ENCODE data around the gene ARHGEF18.

The ARHGEF18 gene

DNA sequence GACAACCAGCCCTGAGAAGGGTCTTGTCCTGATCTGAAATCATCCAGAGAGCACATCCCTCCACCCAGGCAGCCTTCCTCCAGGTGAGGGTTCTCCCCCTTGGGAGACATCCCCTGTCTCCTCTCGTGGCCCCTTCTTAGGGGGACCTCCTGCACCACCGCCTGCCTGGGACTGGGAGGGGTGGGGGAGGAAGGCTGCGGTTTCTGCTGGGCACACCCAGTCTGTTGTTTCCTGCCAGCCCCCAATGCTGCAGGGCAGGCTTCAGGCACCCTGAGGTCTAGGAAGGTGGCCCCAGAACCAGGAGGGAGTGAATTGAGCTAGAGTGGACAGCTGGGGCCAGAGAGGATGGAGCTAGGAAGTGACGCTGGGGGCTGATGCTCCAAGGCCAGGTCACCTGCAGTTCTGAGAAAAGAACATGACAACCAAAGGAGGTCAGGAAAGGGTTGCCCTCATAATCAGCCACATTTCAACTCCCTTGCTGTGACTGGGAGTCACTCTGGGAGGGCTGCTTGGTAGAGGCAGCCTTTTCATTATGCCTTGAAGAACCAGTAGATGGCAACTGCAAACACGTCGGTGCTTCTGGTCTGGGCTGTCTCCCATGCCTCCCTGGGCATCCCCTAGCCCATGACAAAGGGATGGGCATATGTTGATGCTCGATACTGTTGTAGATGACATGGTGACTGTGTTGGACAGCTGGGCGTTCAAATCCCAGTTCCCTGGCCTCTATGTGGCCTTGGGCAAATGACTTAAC, 1.4 kb downstream of the ARHGEF18 start:
- no peak overlapping the region for H3K4me3 ChIP-seq (ENCODE audit: low read depth, low read length)
- POLR2A ChIA-PET: no interaction called here

More for the DNA sequence above, 1.4 kb downstream of the ARHGEF18 start:
- Histone ChIP-seq H3K9me3 (ENCODE audit: control insufficient read depth, insufficient read depth, low read depth, low read length) (no peaks in the 10 kb centered on the region; the same call in 1 of the 2 replicates), H3K4me1 (ENCODE audit: control insufficient read depth, insufficient read depth, low read length) (no peaks in the 10 kb centered on the region), H3K27ac (ENCODE audit: extremely low read depth, low read depth, low read length) (no peak overlapping the region), H3K36me3 (ENCODE audit: control insufficient read depth in 2 of 2, insufficient read depth in 1 of 2, low read length in 2 of 2) (no peaks in the 10 kb centered on the region)
- CTCF ChIA-PET: interaction anchor here (2.5 kb wide), 1 partner anchor 9 kb away, joined by 7 read pairs; no protein-coding TSS in a partner anchor
- TF ChIP-seq, protein P1, sequence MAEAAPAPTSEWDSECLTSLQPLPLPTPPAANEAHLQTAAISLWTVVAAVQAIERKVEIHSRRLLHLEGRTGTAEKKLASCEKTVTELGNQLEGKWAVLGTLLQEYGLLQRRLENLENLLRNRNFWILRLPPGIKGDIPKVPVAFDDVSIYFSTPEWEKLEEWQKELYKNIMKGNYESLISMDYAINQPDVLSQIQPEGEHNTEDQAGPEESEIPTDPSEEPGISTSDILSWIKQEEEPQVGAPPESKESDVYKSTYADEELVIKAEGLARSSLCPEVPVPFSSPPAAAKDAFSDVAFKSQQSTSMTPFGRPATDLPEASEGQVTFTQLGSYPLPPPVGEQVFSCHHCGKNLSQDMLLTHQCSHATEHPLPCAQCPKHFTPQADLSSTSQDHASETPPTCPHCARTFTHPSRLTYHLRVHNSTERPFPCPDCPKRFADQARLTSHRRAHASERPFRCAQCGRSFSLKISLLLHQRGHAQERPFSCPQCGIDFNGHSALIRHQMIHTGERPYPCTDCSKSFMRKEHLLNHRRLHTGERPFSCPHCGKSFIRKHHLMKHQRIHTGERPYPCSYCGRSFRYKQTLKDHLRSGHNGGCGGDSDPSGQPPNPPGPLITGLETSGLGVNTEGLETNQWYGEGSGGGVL (tag by site-specific recombination; IDR thresholded peaks at IDR 0.05): no peak
- TF ChIP-seq ZNF670 (tag by site-specific recombination; IDR thresholded peaks at IDR 0.05; ENCODE audit: low read depth) (no peak), PRDM1 (tag by site-specific recombination; IDR thresholded peaks at IDR 0.05) (no peak), SP7 (tag by site-specific recombination; IDR thresholded peaks at IDR 0.05) (no peak), ZNF654 (tag by site-specific recombination; IDR thresholded peaks at IDR 0.05; ENCODE audit: low read depth) (no peak), ZFP41 (tag by site-specific recombination; IDR thresholded peaks at IDR 0.05; ENCODE audit: borderline replicate concordance) (no peak), ZNF350 (tag by site-specific recombination; IDR thresholded peaks at IDR 0.05) (no peak), ZNF274 (IDR thresholded peaks at IDR 0.05; ENCODE audit: low read length) (no peak), ZNF274 (tag by site-specific recombination; IDR thresholded peaks at IDR 0.05; ENCODE audit: borderline replicate concordance) (no peak), ZNF549 (tag by site-specific recombination; IDR thresholded peaks at IDR 0.05) (no peak), ZNF394 (tag by site-specific recombination; IDR thresholded peaks at IDR 0.05; ENCODE audit: borderline replicate concordance) (no peak), ZNF324 (tag by site-specific recombination; IDR thresholded peaks at IDR 0.05) (no peak), ZEB2 (tag by site-specific recombination; IDR thresholded peaks at IDR 0.05) (no peak)
- TF ChIP-seq, protein P2, sequence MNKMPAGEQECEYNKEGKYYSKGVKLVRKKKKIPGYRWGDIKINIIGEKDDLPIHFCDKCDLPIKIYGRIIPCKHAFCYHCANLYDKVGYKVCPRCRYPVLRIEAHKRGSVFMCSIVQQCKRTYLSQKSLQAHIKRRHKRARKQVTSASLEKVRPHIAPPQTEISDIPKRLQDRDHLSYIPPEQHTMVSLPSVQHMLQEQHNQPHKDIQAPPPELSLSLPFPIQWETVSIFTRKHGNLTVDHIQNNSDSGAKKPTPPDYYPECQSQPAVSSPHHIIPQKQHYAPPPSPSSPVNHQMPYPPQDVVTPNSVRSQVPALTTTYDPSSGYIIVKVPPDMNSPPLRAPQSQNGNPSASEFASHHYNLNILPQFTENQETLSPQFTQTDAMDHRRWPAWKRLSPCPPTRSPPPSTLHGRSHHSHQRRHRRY (tag by site-specific recombination; IDR thresholded peaks at IDR 0.05): no peak
- TF ChIP-seq, protein P3, sequence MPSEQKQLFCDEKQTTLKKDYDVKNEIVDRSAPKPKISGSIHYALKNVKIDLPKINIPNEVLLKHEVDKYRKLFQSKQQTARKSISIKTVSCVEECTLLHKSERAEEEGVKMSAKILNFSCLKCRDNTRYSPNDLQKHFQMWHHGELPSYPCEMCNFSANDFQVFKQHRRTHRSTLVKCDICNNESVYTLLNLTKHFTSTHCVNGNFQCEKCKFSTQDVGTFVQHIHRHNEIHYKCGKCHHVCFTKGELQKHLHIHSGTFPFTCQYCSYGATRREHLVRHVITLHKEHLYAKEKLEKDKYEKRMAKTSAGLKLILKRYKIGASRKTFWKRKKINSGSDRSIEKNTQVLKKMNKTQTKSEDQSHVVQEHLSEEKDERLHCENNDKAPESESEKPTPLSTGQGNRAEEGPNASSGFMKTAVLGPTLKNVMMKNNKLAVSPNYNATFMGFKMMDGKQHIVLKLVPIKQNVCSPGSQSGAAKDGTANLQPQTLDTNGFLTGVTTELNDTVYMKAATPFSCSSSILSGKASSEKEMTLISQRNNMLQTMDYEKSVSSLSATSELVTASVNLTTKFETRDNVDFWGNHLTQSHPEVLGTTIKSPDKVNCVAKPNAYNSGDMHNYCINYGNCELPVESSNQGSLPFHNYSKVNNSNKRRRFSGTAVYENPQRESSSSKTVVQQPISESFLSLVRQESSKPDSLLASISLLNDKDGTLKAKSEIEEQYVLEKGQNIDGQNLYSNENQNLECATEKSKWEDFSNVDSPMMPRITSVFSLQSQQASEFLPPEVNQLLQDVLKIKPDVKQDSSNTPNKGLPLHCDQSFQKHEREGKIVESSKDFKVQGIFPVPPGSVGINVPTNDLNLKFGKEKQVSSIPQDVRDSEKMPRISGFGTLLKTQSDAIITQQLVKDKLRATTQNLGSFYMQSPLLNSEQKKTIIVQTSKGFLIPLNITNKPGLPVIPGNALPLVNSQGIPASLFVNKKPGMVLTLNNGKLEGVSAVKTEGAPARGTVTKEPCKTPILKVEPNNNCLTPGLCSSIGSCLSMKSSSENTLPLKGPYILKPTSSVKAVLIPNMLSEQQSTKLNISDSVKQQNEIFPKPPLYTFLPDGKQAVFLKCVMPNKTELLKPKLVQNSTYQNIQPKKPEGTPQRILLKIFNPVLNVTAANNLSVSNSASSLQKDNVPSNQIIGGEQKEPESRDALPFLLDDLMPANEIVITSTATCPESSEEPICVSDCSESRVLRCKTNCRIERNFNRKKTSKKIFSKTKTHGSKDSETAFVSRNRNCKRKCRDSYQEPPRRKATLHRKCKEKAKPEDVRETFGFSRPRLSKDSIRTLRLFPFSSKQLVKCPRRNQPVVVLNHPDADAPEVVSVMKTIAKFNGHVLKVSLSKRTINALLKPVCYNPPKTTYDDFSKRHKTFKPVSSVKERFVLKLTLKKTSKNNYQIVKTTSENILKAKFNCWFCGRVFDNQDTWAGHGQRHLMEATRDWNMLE (tag by site-specific recombination; conservative IDR thresholded peaks at IDR 0.05; ENCODE audit: low read depth): no peak
- TF ChIP-seq, protein P4, sequence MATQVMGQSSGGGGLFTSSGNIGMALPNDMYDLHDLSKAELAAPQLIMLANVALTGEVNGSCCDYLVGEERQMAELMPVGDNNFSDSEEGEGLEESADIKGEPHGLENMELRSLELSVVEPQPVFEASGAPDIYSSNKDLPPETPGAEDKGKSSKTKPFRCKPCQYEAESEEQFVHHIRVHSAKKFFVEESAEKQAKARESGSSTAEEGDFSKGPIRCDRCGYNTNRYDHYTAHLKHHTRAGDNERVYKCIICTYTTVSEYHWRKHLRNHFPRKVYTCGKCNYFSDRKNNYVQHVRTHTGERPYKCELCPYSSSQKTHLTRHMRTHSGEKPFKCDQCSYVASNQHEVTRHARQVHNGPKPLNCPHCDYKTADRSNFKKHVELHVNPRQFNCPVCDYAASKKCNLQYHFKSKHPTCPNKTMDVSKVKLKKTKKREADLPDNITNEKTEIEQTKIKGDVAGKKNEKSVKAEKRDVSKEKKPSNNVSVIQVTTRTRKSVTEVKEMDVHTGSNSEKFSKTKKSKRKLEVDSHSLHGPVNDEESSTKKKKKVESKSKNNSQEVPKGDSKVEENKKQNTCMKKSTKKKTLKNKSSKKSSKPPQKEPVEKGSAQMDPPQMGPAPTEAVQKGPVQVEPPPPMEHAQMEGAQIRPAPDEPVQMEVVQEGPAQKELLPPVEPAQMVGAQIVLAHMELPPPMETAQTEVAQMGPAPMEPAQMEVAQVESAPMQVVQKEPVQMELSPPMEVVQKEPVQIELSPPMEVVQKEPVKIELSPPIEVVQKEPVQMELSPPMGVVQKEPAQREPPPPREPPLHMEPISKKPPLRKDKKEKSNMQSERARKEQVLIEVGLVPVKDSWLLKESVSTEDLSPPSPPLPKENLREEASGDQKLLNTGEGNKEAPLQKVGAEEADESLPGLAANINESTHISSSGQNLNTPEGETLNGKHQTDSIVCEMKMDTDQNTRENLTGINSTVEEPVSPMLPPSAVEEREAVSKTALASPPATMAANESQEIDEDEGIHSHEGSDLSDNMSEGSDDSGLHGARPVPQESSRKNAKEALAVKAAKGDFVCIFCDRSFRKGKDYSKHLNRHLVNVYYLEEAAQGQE (tag by site-specific recombination; IDR thresholded peaks at IDR 0.05): no peak

Data from HEK293 (cell line).